Testis (tissue), 3 donors: Measurements from ENCODE around the gene RAB40B. TPM values are rescaled to one million over a fixed set of nuclear protein-coding genes. Genes with fewer than 3 reads are reported as not detected.

Source experiments
- DNase-seq: peaks from one replicate; pipeline ENCODE4 v3.0.0-alpha.2; 2019
- H3K27ac ChIP-seq, 2 donors: fragments of 200-600 bp; sonication (generic); one replicate each; pipeline ENCODE4 v1.5.1; 2019
- H3K27me3 ChIP-seq: fragments of 200-600 bp; sonication (generic); one replicate; pipeline ENCODE4 v1.5.1; 2019
- H3K36me3 ChIP-seq: fragments of 200-600 bp; sonication (generic); one replicate; pipeline ENCODE4 v1.5.1; 2017; ENCODE audit warnings: low read depth; ENCODE audit errors: missing control alignments
- H3K4me1 ChIP-seq: fragments of 200-600 bp; sonication (generic); one replicate; pipeline ENCODE4 v1.5.1; 2019
- H3K4me3 ChIP-seq, 2 donors: fragments of 200-600 bp; sonication (generic); one replicate each; pipeline ENCODE4 v1.5.1; 2017 to 2019
- H3K9me3 ChIP-seq: fragments of 200-600 bp; sonication (generic); one replicate; pipeline ENCODE4 v1.5.1; 2017
- CTCF ChIP-seq, 3 experiments: fragments of 450-650 bp in 2 of 3; fragments of 200-600 bp in 1 of 3; sonication (generic) in 1 of 3; IDR thresholded peaks; one replicate each; pipeline ENCODE4 v1.5.1; 2016 to 2019; ENCODE audit warnings: antibody characterized with exemption in 3 of 3, mild to moderate bottlenecking in 2 of 3, moderate library complexity in 1 of 3
- POLR2A ChIP-seq: fragments of 450-650 bp; IDR thresholded peaks from one replicate; pipeline ENCODE4 v1.6.1; 2017; ENCODE audit warnings: antibody characterized with exemption, mild to moderate bottlenecking, moderate library complexity
- whole genome bisulfite sequencing, 2 donors: methylation state at CpG; one replicate each; pipeline ENCODE4 v1.1.5; 2018; 5-methylcytosine and 5-hydroxymethylcytosine counted together
- intact Hi-C: fragments of 100-400 bp; cut with DNase I; formaldehyde crosslinking; loops from one replicate; pipeline ENCODE4 v1.15.1; 2023; ENCODE audit warnings: low total_unique reads
- polyA plus RNA-seq: library from polyadenylated mRNA; stranded (reverse); fragments of 350-450 nt; fragmentation: Illumina TruSeq; extraction: RNeasy Lipid Tissue Mini Kit (QIAGEN cat#74804); gene quantifications from one replicate; pipeline ENCODE4 v1.2.3, GENCODE V29; 2014; ENCODE audit warnings: low read depth, low replicate concordance; ENCODE audit not compliant: insufficient read depth
- total RNA-seq, 2 donors: library from RNA; depleted of rRNA; stranded (reverse); fragments of >200 nt; gene quantifications; one replicate each; pipeline ENCODE4 v1.2.3, GENCODE V29; 2016

Gene RAB40B
- total and polyA plus RNA-seq, 3 donors from 2014 or later: 9.4 to 16.4 (median 13.5) TPM

GRCh38 chr17:82629748-82630147 is 68.8 kb downstream of the RAB40B start:
- no peak for DNase-seq
- intact Hi-C loops: no loop called here
- Histone ChIP-seq H3K4me1 (peaks cover 5% of the 10 kb centered on the region), H3K27ac (no peak overlapping the region), H3K9me3 (no peaks in the 10 kb centered on the region), H3K4me3 (no peak overlapping the region), H3K27me3 (no peaks in the 10 kb centered on the region), H3K36me3 (no peaks in the 10 kb centered on the region)
- TF ChIP-seq POLR2A: no peak
- TF ChIP-seq CTCF (IDR thresholded peaks at IDR 0.05): no peak
- 81 to 84% methylated on average over 8 of the region's 8 CpGs for WGBS, 2 donors

DNA sequence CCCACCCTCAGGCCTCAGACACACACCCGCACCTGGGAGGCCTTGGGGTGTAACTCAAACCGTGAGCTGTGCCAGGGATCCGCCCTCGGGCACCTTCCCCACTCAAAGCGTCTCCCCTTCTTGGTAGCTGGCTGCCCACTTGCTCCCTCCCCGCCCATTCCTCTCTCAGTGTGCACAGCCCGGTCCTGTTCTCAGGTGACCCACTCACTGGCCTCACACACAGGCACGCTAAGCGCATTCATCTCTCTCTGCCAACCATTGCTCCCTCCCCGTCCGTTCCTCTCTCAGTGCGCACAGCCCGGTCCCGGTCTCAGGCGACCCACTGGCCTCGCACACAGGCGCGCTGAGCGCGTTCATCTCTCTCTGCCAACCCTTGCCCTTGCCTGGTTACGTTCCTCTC is 71.1 kb downstream of the RAB40B start:
- H3K36me3 ChIP-seq: no peaks in the 10 kb centered on the region
- WGBS, 2 donors: 87 to 90% methylated on average over 21 of the region's 21 CpGs
- H3K27ac ChIP-seq: no peak overlapping the region

DNA sequence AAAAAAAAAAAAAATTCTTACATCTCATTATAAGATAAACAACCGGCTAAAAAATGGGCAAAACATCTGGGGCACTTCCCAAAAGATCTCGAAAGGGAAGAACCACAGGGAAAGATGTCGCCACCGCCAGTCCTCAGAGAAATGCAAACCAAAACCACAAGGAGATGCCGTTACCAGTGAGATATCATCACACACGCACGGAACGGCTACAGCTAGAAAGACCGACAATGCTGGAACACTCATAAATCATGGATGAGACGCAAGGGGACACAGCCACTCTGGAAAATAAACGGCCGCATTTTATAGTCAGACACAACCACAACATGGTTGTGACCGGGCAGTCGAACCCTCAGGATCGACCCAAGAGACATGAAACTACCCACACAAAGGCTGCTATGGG is 74.8 kb downstream of the RAB40B start:
- Histone ChIP-seq H3K27ac (no peak overlapping the region), H3K9me3 (no peaks in the 10 kb centered on the region), H3K36me3 (no peaks in the 10 kb centered on the region), H3K4me3 (no peak overlapping the region), H3K4me1 (no peaks in the 10 kb centered on the region), H3K27me3 (no peaks in the 10 kb centered on the region)
- intact Hi-C loops: no loop called here
- DNase-seq: no peak
- TF ChIP-seq POLR2A (no peak), CTCF (IDR thresholded peaks at IDR 0.05) (no peak)
- WGBS, 2 donors: 82 to 90% methylated on average over 15 of the region's 15 CpGs

More for the DNA sequence above, 71.1 kb downstream of the RAB40B start:
- no peak for DNase-seq
- Histone ChIP-seq H3K4me3 (no peak overlapping the region), H3K9me3 (no peaks in the 10 kb centered on the region), H3K27me3 (no peaks in the 10 kb centered on the region), H3K4me1 (no peaks in the 10 kb centered on the region)
- TF ChIP-seq CTCF (IDR thresholded peaks at IDR 0.05) (no peak), POLR2A (no peak)
- intact Hi-C loops: no loop called here

DNA sequence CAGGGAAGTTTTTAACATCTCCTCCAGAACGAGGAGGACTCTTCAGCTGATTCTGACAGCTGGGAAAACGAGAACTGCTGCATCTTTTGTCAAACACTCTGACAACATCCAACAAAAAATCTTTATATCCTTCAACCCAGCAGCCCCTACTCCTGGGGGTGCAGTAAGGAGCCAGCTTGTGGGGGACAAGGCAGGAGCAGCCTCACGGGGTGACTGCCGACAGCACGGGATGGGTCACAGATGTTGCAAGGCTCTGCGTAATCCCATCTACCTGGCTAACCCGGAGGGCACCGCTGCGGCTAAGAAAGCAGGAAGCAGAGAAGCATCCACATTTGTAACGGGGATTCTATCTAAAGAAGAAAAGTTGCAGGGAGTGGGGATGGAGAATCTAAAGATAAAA is 78.9 kb downstream of the RAB40B start:
- no peak for TF ChIP-seq CTCF (IDR thresholded peaks at IDR 0.05)
- TF ChIP-seq POLR2A: no peak
- H3K4me3 ChIP-seq: no peak overlapping the region
- H3K27ac ChIP-seq: no peak overlapping the region
- no peaks in the 10 kb centered on the region for H3K9me3 ChIP-seq
- no peak for DNase-seq
- no peaks in the 10 kb centered on the region for H3K27me3 ChIP-seq
- WGBS, 2 donors: 85 to 93% methylated on average over 10 of the region's 10 CpGs
- no peaks in the 10 kb centered on the region for H3K36me3 ChIP-seq
- intact Hi-C loops: no loop called here
- no peaks in the 10 kb centered on the region for H3K4me1 ChIP-seq

- no peak for DNase-seq
- intact Hi-C loops: no loop called here
These were observed 79.3 kb downstream of the RAB40B start for GRCh38 chr17:82619211-82619610.

More at GRCh38 chr17:82619211-82619610, 79.3 kb downstream of the RAB40B start:
- H3K9me3 ChIP-seq: no peaks in the 10 kb centered on the region
- no peak overlapping the region for H3K27ac ChIP-seq
- 82 to 85% methylated on average over 7 of the region's 7 CpGs for WGBS, 2 donors
- H3K4me3 ChIP-seq: no peak overlapping the region
- H3K4me1 ChIP-seq: no peaks in the 10 kb centered on the region
- TF ChIP-seq CTCF (IDR thresholded peaks at IDR 0.05) (no peak), POLR2A (no peak)
- no peaks in the 10 kb centered on the region for H3K27me3 ChIP-seq
- H3K36me3 ChIP-seq: no peaks in the 10 kb centered on the region
